ENCODE measurements around the gene PHLDB2. TPM values are rescaled to one million over a fixed set of nuclear protein-coding genes. Genes with fewer than 3 reads are reported as not detected.

The PHLDB2 gene
- total and polyA plus RNA-seq, 2 of the 13 experiments (the other 11 are each of a cell fraction or from before 2014, with no cell fraction given): 8.4 to 23.6 TPM

DNA sequence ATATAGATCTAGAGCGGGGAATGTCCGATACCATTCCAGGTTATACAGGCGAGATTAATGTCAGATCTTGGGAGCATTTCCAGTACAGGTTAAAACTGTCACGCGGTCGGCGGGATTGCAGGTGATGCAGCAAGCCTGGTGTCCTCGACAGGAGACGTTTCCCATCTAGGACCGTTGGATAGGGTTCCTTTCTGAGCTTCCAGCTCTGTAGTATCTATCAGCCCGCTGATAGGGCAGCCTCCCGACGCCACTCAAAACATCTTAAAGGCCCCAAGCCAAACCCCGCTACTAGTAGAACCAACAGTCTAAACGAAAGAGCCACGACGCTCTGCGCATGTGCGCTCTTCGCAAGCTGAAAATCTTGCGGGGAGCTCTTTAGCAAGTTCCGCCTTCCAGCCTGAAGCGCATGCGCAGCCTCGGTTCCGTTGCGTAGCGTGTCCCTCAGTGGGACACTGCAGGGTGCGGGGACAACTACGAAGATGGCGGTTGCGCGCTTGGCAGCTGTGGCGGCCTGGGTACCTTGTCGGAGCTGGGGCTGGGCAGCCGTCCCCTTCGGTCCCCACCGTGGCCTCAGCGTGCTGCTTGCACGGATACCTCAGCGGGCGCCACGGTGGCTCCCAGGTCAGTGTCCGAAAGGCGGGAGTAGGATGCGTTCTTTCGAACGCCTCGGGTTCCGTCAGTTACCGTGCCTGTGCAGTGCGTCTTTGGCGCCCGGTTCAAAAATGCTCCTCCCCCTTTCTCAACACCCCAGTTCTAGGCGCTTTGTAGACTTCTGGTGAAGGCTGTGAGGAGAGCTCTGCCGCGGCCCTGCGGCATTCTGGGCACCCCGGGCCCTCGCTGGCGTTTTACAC is 119.7 kb downstream of the PHLDB2 start, which contains the start of gene ABHD10 (continued):
- TF ChIP-seq, protein P1, sequence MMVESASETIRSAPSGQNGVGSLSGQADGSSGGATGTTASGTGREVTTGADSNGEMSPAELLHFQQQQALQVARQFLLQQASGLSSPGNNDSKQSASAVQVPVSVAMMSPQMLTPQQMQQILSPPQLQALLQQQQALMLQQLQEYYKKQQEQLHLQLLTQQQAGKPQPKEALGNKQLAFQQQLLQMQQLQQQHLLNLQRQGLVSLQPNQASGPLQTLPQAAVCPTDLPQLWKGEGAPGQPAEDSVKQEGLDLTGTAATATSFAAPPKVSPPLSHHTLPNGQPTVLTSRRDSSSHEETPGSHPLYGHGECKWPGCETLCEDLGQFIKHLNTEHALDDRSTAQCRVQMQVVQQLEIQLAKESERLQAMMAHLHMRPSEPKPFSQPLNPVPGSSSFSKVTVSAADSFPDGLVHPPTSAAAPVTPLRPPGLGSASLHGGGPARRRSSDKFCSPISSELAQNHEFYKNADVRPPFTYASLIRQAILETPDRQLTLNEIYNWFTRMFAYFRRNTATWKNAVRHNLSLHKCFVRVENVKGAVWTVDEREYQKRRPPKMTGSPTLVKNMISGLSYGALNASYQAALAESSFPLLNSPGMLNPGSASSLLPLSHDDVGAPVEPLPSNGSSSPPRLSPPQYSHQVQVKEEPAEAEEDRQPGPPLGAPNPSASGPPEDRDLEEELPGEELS (CRISPR knock-in tag; IDR thresholded peaks at IDR 0.05): no peak
- no peak for TF ChIP-seq HCFC1 (IDR thresholded peaks at IDR 0.05; ENCODE audit: low read depth, low read length)
- TF ChIP-seq, protein P2, sequence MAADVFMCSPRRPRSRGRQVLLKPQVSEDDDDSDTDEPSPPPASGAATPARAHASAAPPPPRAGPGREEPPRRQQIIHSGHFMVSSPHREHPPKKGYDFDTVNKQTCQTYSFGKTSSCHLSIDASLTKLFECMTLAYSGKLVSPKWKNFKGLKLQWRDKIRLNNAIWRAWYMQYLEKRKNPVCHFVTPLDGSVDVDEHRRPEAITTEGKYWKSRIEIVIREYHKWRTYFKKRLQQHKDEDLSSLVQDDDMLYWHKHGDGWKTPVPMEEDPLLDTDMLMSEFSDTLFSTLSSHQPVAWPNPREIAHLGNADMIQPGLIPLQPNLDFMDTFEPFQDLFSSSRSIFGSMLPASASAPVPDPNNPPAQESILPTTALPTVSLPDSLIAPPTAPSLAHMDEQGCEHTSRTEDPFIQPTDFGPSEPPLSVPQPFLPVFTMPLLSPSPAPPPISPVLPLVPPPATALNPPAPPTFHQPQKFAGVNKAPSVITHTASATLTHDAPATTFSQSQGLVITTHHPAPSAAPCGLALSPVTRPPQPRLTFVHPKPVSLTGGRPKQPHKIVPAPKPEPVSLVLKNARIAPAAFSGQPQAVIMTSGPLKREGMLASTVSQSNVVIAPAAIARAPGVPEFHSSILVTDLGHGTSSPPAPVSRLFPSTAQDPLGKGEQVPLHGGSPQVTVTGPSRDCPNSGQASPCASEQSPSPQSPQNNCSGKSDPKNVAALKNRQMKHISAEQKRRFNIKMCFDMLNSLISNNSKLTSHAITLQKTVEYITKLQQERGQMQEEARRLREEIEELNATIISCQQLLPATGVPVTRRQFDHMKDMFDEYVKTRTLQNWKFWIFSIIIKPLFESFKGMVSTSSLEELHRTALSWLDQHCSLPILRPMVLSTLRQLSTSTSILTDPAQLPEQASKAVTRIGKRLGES (CRISPR knock-in tag; IDR thresholded peaks at IDR 0.05; ENCODE audit: borderline replicate concordance): no peak
- TF ChIP-seq, protein P3, sequence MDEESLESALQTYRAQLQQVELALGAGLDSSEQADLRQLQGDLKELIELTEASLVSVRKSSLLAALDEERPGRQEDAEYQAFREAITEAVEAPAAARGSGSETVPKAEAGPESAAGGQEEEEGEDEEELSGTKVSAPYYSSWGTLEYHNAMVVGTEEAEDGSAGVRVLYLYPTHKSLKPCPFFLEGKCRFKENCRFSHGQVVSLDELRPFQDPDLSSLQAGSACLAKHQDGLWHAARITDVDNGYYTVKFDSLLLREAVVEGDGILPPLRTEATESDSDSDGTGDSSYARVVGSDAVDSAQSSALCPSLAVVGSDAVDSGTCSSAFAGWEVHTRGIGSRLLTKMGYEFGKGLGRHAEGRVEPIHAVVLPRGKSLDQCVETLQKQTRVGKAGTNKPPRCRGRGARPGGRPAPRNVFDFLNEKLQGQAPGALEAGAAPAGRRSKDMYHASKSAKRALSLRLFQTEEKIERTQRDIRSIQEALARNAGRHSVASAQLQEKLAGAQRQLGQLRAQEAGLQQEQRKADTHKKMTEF (CRISPR knock-in tag; IDR thresholded peaks at IDR 0.05): peak; percentile 89
- TF ChIP-seq ZNF629 (CRISPR knock-in tag; conservative IDR thresholded peaks at IDR 0.05): no peak; the same call in 1 of the 2 replicates
- peak; percentile 19; the same call in 1 of the 2 replicates for TF ChIP-seq REPIN1 (CRISPR knock-in tag; IDR thresholded peaks at IDR 0.05; ENCODE audit: borderline replicate concordance, low read depth)
- TF ChIP-seq, protein P4, sequence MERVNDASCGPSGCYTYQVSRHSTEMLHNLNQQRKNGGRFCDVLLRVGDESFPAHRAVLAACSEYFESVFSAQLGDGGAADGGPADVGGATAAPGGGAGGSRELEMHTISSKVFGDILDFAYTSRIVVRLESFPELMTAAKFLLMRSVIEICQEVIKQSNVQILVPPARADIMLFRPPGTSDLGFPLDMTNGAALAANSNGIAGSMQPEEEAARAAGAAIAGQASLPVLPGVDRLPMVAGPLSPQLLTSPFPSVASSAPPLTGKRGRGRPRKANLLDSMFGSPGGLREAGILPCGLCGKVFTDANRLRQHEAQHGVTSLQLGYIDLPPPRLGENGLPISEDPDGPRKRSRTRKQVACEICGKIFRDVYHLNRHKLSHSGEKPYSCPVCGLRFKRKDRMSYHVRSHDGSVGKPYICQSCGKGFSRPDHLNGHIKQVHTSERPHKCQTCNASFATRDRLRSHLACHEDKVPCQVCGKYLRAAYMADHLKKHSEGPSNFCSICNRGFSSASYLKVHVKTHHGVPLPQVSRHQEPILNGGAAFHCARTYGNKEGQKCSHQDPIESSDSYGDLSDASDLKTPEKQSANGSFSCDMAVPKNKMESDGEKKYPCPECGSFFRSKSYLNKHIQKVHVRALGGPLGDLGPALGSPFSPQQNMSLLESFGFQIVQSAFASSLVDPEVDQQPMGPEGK (CRISPR knock-in tag; IDR thresholded peaks at IDR 0.05): peak; percentile 54
- no peak for TF ChIP-seq KDM1A (CRISPR knock-in tag; IDR thresholded peaks at IDR 0.05)
- TF ChIP-seq CREM (IDR thresholded peaks at IDR 0.05): peak; percentile 23; the same call in 1 of the 2 replicates
- no peak for TF ChIP-seq CREM (CRISPR knock-in tag; IDR thresholded peaks at IDR 0.05)
- TF ChIP-seq, protein P5, sequence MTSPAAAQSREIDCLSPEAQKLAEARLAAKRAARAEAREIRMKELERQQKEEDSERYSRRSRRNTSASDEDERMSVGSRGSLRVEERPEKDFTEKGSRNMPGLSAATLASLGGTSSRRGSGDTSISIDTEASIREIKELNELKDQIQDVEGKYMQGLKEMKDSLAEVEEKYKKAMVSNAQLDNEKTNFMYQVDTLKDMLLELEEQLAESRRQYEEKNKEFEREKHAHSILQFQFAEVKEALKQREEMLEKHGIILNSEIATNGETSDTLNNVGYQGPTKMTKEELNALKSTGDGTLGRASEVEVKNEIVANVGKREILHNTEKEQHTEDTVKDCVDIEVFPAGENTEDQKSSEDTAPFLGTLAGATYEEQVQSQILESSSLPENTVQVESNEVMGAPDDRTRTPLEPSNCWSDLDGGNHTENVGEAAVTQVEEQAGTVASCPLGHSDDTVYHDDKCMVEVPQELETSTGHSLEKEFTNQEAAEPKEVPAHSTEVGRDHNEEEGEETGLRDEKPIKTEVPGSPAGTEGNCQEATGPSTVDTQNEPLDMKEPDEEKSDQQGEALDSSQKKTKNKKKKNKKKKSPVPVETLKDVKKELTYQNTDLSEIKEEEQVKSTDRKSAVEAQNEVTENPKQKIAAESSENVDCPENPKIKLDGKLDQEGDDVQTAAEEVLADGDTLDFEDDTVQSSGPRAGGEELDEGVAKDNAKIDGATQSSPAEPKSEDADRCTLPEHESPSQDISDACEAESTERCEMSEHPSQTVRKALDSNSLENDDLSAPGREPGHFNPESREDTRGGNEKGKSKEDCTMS (CRISPR knock-in tag; conservative IDR thresholded peaks at IDR 0.05): no peak
- TF ChIP-seq SP2 (CRISPR knock-in tag; IDR thresholded peaks at IDR 0.05): no peak
- TF ChIP-seq FOXP1 (IDR thresholded peaks at IDR 0.05): no peak
- no peak for TF ChIP-seq FOXP1 (CRISPR knock-in tag; IDR thresholded peaks at IDR 0.05)
- peak; percentile 93; the same call in 1 of the 2 replicates for TF ChIP-seq ZSCAN20 (CRISPR knock-in tag; IDR thresholded peaks at IDR 0.05; ENCODE audit: borderline replicate concordance)
- TF ChIP-seq, protein P6, sequence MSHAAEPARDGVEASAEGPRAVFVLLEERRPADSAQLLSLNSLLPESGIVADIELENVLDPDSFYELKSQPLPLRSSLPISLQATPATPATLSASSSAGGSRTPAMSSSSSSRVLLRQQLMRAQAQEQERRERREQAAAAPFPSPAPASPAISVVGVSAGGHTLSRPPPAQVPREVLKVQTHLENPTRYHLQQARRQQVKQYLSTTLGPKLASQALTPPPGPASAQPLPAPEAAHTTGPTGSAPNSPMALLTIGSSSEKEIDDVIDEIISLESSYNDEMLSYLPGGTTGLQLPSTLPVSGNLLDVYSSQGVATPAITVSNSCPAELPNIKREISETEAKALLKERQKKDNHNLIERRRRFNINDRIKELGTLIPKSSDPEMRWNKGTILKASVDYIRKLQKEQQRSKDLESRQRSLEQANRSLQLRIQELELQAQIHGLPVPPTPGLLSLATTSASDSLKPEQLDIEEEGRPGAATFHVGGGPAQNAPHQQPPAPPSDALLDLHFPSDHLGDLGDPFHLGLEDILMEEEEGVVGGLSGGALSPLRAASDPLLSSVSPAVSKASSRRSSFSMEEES (CRISPR knock-in tag; IDR thresholded peaks at IDR 0.05): 0 out of 2 replicates have a peak, but pooled peaks have one; percentile 17
